ENCODE data around the gene SCMH1. TPM values are rescaled to one million over a fixed set of nuclear protein-coding genes. Genes with fewer than 3 reads are reported as not detected.

The SCMH1 gene
- total and polyA plus RNA-seq, 4 donors: 6.6 to 12.8 (median 10.5) TPM

- H3K27ac ChIP-seq (ENCODE audit: low read depth in 1 of 2, low read length in 2 of 2): no peak overlapping the region
- no peak overlapping the region for H3K9ac ChIP-seq (ENCODE audit: low read depth in 1 of 2, low read length in 2 of 2)
- H3K36me3 ChIP-seq (ENCODE audit: control insufficient read depth in 4 of 4, insufficient read depth in 3 of 4, low read depth in 1 of 4, low read length in 3 of 4): peaks cover 14 to 87% (median 79%) of the 10 kb centered on the region in 4 donors
- H3K4me1 ChIP-seq (ENCODE audit: control insufficient read depth in 4 of 4, insufficient read depth in 4 of 4, low read length in 3 of 4): peaks cover 2 to 5% (median 4%) of the 10 kb centered on the region in 4 donors
- no peak overlapping the region for H3K4me3 ChIP-seq (ENCODE audit: low read depth in 1 of 3, low read length in 3 of 3)
- 95% methylated on average over 19 of the region's 19 CpGs for WGBS
- DNase-seq (ENCODE audit: low spot score): no peak
- H3K27me3 ChIP-seq (ENCODE audit: control insufficient read depth in 4 of 4, insufficient read depth in 4 of 4, low read length in 3 of 4): no peaks in the 10 kb centered on the region
- TF ChIP-seq HNF4A (conservative IDR thresholded peaks at IDR 0.05): no peak
- no peak for TF ChIP-seq ZBTB33 (IDR thresholded peaks at IDR 0.05)
- TF ChIP-seq CTCF (IDR thresholded peaks at IDR 0.05; ENCODE audit: low read depth, low read length, missing input control): no peak
- no peak for TF ChIP-seq FOXA1 (IDR thresholded peaks at IDR 0.05)
- TF ChIP-seq FOXA2 (IDR thresholded peaks at IDR 0.05): no peak
- TF ChIP-seq, protein P1, sequence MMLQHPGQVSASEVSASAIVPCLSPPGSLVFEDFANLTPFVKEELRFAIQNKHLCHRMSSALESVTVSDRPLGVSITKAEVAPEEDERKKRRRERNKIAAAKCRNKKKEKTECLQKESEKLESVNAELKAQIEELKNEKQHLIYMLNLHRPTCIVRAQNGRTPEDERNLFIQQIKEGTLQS (IDR thresholded peaks at IDR 0.05): no peak
- TF ChIP-seq RAD21 (IDR thresholded peaks at IDR 0.05): no peak
- no peaks in the 10 kb centered on the region for H3K9me3 ChIP-seq (ENCODE audit: control insufficient read depth in 4 of 4, low read length in 3 of 4)
Observed at GRCh38 chr1:41006942-41007865, 234.9 kb downstream of the SCMH1 start.

DNA sequence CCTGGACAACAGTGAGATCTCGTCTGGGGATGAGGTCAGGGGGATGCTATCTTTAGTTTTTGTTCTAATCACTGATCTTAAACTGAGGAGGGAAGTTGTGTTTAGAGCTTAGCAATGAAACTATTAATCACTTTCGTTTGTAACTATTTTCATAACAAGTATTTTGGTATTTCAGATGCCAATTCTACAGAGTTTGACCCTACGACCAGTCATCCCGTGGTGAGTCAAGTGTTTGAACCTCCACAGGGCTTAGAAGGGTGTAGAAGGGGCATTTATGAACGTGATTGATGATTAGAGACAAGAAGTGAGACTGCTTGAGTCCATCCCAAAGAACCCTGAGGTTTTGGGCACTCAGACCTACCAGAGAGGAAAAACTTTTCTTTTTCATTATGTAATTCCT is 236.2 kb downstream of the SCMH1 start:
- TF ChIP-seq, protein P2, sequence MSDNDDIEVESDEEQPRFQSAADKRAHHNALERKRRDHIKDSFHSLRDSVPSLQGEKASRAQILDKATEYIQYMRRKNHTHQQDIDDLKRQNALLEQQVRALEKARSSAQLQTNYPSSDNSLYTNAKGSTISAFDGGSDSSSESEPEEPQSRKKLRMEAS (IDR thresholded peaks at IDR 0.05): no peak
- TF ChIP-seq YY1 (IDR thresholded peaks at IDR 0.05): no peak
- TF ChIP-seq EGR1 (IDR thresholded peaks at IDR 0.05; ENCODE audit: low read depth in 2 of 2): no peak
- TF ChIP-seq ZBTB33 (IDR thresholded peaks at IDR 0.05): no peak
- TF ChIP-seq, protein P1 (IDR thresholded peaks at IDR 0.05): no peak
- TF ChIP-seq TAF1 (conservative IDR thresholded peaks at IDR 0.05): no peak
- no peak for TF ChIP-seq RXRA (IDR thresholded peaks at IDR 0.05)
- no peak for TF ChIP-seq HNF4A (conservative IDR thresholded peaks at IDR 0.05)
- no peak for TF ChIP-seq HNF4G (IDR thresholded peaks at IDR 0.05)
- TF ChIP-seq CTCF (IDR thresholded peaks at IDR 0.05; ENCODE audit: low read depth, low read length, missing input control): no peak
- TF ChIP-seq SP1 (IDR thresholded peaks at IDR 0.05): no peak
- peaks cover 2 to 5% (median 4%) of the 10 kb centered on the region in 4 donors for H3K4me1 ChIP-seq (ENCODE audit: control insufficient read depth in 4 of 4, insufficient read depth in 4 of 4, low read length in 3 of 4)
- H3K36me3 ChIP-seq (ENCODE audit: control insufficient read depth in 4 of 4, insufficient read depth in 3 of 4, low read depth in 1 of 4, low read length in 3 of 4): peaks cover 14 to 87% (median 76%) of the 10 kb centered on the region in 4 donors
- no peak overlapping the region for H3K9ac ChIP-seq (ENCODE audit: low read depth in 1 of 2, low read length in 2 of 2)
- H3K27me3 ChIP-seq (ENCODE audit: control insufficient read depth in 4 of 4, insufficient read depth in 4 of 4, low read length in 3 of 4): no peaks in the 10 kb centered on the region
- no peak overlapping the region for H3K4me3 ChIP-seq (ENCODE audit: low read depth in 1 of 3, low read length in 3 of 3)
- WGBS: 87% methylated on average over 5 of the region's 5 CpGs
- no peak overlapping the region for H3K27ac ChIP-seq (ENCODE audit: low read depth in 1 of 2, low read length in 2 of 2)
- no peaks in the 10 kb centered on the region for H3K9me3 ChIP-seq (ENCODE audit: control insufficient read depth in 4 of 4, low read length in 3 of 4)
- DNase-seq (ENCODE audit: low spot score): no peak
